H9 (cell line): ENCODE results near the gene LYPD6. TPM values are rescaled to one million over a fixed set of nuclear protein-coding genes. Genes with fewer than 3 reads are reported as not detected.

Experiments used
- DNase-seq: peaks from one replicate; pipeline ENCODE4 v3.0.0-alpha.2; 2017
- H2AFZ ChIP-seq: one replicate; pipeline ENCODE4 v1.6.1; 2013; ENCODE audit warnings: mild to moderate bottlenecking, low read length, control low read depth, moderate library complexity
- H2AK5ac ChIP-seq: 2 replicates; pipeline ENCODE4 v1.6.1; 2013; ENCODE audit warnings: low read length, control low read depth, mixed read lengths; ENCODE audit not compliant: insufficient read length
- H2BK120ac ChIP-seq: one replicate; pipeline ENCODE4 v1.6.1; 2013; ENCODE audit warnings: low read depth, mild to moderate bottlenecking, low read length, control low read depth, inconsistent platforms; ENCODE audit not compliant: poor library complexity, severe bottlenecking
- H2BK12ac ChIP-seq: 2 replicates; pipeline ENCODE4 v1.6.1; 2013; ENCODE audit warnings: low read length, control low read depth, mixed read lengths, low read depth; ENCODE audit not compliant: insufficient read length
- H2BK15ac ChIP-seq: 2 replicates; pipeline ENCODE4 v1.6.1; 2013; ENCODE audit warnings: low read depth, low read length, control low read depth
- H2BK20ac ChIP-seq: one replicate; pipeline ENCODE4 v1.6.1; 2013; ENCODE audit warnings: low read depth, mild to moderate bottlenecking, low read length, control low read depth, inconsistent platforms; ENCODE audit not compliant: poor library complexity, severe bottlenecking
- H2BK5ac ChIP-seq: 2 replicates; pipeline ENCODE4 v1.6.1; 2013; ENCODE audit warnings: low read length, control low read depth, mixed read lengths; ENCODE audit not compliant: insufficient read length
- H3K14ac ChIP-seq: 2 replicates; pipeline ENCODE4 v1.6.1; 2013; ENCODE audit warnings: low read length, control low read depth; ENCODE audit not compliant: insufficient read depth
- H3K18ac ChIP-seq: 2 replicates; pipeline ENCODE4 v1.6.1; 2013; ENCODE audit warnings: low read depth, mild to moderate bottlenecking, mixed read lengths, low read length, control low read depth; ENCODE audit not compliant: insufficient read length
- H3K23ac ChIP-seq: 2 replicates; pipeline ENCODE4 v1.6.1; 2013; ENCODE audit warnings: low read length, control low read depth, mixed read lengths, low read depth; ENCODE audit not compliant: insufficient read length
- H3K23me2 ChIP-seq: 2 replicates; pipeline ENCODE4 v1.6.1; 2013; ENCODE audit warnings: low read depth, mild to moderate bottlenecking, mixed read lengths, low read length, control low read depth; ENCODE audit not compliant: insufficient read length, poor library complexity, severe bottlenecking
- H3K27ac ChIP-seq: 2 replicates; pipeline ENCODE4 v1.5.1; 2013; ENCODE audit warnings: low read length, control low read depth, mixed read lengths, low read depth; ENCODE audit not compliant: insufficient read length
- H3K27me3 ChIP-seq: 2 replicates; pipeline ENCODE4 v1.6.1; 2013; ENCODE audit warnings: low read length, control low read depth, inconsistent platforms; ENCODE audit not compliant: insufficient read depth
- H3K4ac ChIP-seq: 2 replicates; pipeline ENCODE4 v1.6.1; 2013; ENCODE audit warnings: low read depth, mild to moderate bottlenecking, control low read depth, inconsistent platforms, low read length, moderate library complexity
- H3K4me1 ChIP-seq: 2 replicates; pipeline ENCODE4 v1.6.1; 2013; ENCODE audit warnings: low read length, control low read depth, inconsistent platforms; ENCODE audit not compliant: insufficient read depth
- H3K4me2 ChIP-seq: 2 replicates; pipeline ENCODE4 v1.6.1; 2013; ENCODE audit warnings: low read length, control low read depth, mixed read lengths; ENCODE audit not compliant: insufficient read length, insufficient read depth
- H3K56ac ChIP-seq: 2 replicates; pipeline ENCODE4 v1.6.1; 2013; ENCODE audit warnings: low read depth, mild to moderate bottlenecking, mixed read lengths, low read length, control low read depth; ENCODE audit not compliant: insufficient read length
- H3K79me1 ChIP-seq: 2 replicates; pipeline ENCODE4 v1.6.1; 2013; ENCODE audit warnings: low read depth, mild to moderate bottlenecking, moderate library complexity, low read length, control low read depth, inconsistent platforms; ENCODE audit not compliant: insufficient read depth, poor library complexity, severe bottlenecking
- H3K79me2 ChIP-seq: 2 replicates; pipeline ENCODE4 v1.6.1; 2013; ENCODE audit warnings: low read length, control low read depth, inconsistent platforms; ENCODE audit not compliant: insufficient read depth
- H3K9ac ChIP-seq: 2 replicates; pipeline ENCODE4 v1.6.1; 2013; ENCODE audit warnings: low read length, control low read depth, mixed read lengths; ENCODE audit not compliant: insufficient read length; ENCODE audit errors: extremely low read depth
- H3K9me3 ChIP-seq: one replicate; pipeline ENCODE4 v1.6.1; 2013; ENCODE audit warnings: low read depth, low read length, inconsistent platforms; ENCODE audit not compliant: control insufficient read depth
- H3T11ph ChIP-seq: one replicate; pipeline ENCODE4 v1.6.1; 2013; ENCODE audit warnings: mild to moderate bottlenecking, low read length, control low read depth, inconsistent platforms
- H4K20me1 ChIP-seq: one replicate; pipeline ENCODE4 v1.6.1; 2013; ENCODE audit not compliant: control insufficient read depth, insufficient read length, insufficient read depth
- H4K5ac ChIP-seq: 2 replicates; pipeline ENCODE4 v1.6.1; 2013; ENCODE audit warnings: low read depth, mild to moderate bottlenecking, mixed read lengths, low read length, control low read depth; ENCODE audit not compliant: insufficient read length
- H4K8ac ChIP-seq: replicated peaks from 2 replicates; pipeline ENCODE4 v1.6.1; 2013; ENCODE audit warnings: low read length, control low read depth, mixed read lengths, low read depth; ENCODE audit not compliant: insufficient read length
- H4K91ac ChIP-seq: 2 replicates; pipeline ENCODE4 v1.6.1; 2013; ENCODE audit warnings: low read depth, mild to moderate bottlenecking, moderate library complexity, mixed read lengths, low read length, control low read depth; ENCODE audit not compliant: insufficient read length
- H3K27ac Mint-ChIP-seq, 3 experiments: 2 replicates in 2 of 3; 3 replicates in 1 of 3; pipeline ENCODE4 v1.8.0; 2020 to 2021; ENCODE audit warnings: mixed read lengths in 3 of 3, mild to moderate bottlenecking in 1 of 3, moderate library complexity in 1 of 3
- H3K27me3 Mint-ChIP-seq: 2 replicates; pipeline ENCODE4 v1.8.0; 2021; ENCODE audit warnings: low read depth, mild to moderate bottlenecking, moderate library complexity, mixed read lengths
- H3K36me3 Mint-ChIP-seq, 3 experiments: 2 replicates in 2 of 3; 3 replicates in 1 of 3; pipeline ENCODE4 v1.8.0; 2020 to 2021; ENCODE audit warnings: low read depth in 3 of 3, mixed read lengths in 3 of 3; ENCODE audit not compliant: insufficient read depth in 1 of 3
- H3K4me1 Mint-ChIP-seq, 2 experiments: 2 replicates each; pipeline ENCODE4 v1.8.0; 2020; ENCODE audit warnings: mixed read lengths in 2 of 2
- H3K4me3 Mint-ChIP-seq, 2 experiments: 2 replicates in 1 of 2; 3 replicates in 1 of 2; pipeline ENCODE4 v1.8.0; 2020 to 2021; ENCODE audit warnings: mild to moderate bottlenecking in 2 of 2, mixed read lengths in 2 of 2, moderate library complexity in 1 of 2
- H3K9me3 Mint-ChIP-seq, 2 experiments: 2 replicates in 1 of 2; 3 replicates in 1 of 2; pipeline ENCODE4 v1.8.0; 2020; ENCODE audit warnings: mild to moderate bottlenecking in 2 of 2, mixed read lengths in 2 of 2, moderate library complexity in 1 of 2
- WGBS: extraction: QIAGEN DNeasy Blood & Tissue Kit; methylation state at CpG from one replicate; pipeline ENCODE4 v1.1.7; 2013; ENCODE audit warnings: missing lambda C conversion rate, low lambda C conversion rate, mixed read lengths; ENCODE audit not compliant: insufficient read length; ENCODE audit errors: extremely low coverage; 5-methylcytosine and 5-hydroxymethylcytosine counted together
- total RNA-seq: library from RNA; stranded (reverse); gene quantifications from 2 replicates; pipeline ENCODE4 v1.2.1, GENCODE V29; 2021
- TF ChIP-seq, protein P1 (sequence below): fragments of 200-600 bp; sonication (generic); conservative IDR thresholded peaks from 3 replicates; pipeline ENCODE4 v1.8.0; 2021; ENCODE audit warnings: antibody characterized with exemption, mild to moderate bottlenecking

LYPD6 gene
- total RNA-seq, 1 experiment from 2014 or later: 3.0 TPM

DNA sequence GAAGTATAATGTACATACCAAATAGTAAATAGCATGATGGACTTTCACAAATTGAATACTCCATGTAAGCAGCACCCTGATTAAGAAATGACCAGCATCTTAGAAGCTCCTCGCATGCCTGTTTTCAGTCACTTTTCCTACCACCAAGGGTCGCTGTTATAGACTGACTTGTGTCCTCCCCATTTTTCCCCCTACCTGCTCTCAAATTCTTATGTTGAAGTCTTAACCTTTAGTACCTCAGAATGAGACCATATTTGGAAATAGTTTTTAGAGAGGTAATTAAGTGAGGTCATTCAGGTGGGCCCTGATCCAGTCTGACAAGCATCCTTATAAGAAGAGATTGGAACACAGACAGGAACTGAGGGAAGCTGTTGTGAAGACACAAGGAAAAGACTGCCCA is 125.9 kb downstream of the LYPD6 start:
- Histone ChIP-seq H2AFZ (no peak overlapping the region), H3K4me2 (no peak overlapping the region), H4K5ac (no peak overlapping the region), H3K18ac (no peak overlapping the region), H3K27ac (no peak overlapping the region), H3K27me3 (peaks cover 5% of the 10 kb centered on the region; the same call in 1 of the 2 replicates), H2AK5ac (no peak overlapping the region), H3K79me1 (no peaks in the 10 kb centered on the region), H3K4me1 (no peaks in the 10 kb centered on the region; the same call in 1 of the 2 replicates), H2BK12ac (no peak overlapping the region), H4K91ac (no peak overlapping the region), H2BK20ac (no peak overlapping the region), H4K8ac (no peak overlapping the region), H3K79me2 (no peaks in the 10 kb centered on the region), H3K4ac (no peak overlapping the region), H3K56ac (no peak overlapping the region), H3K23ac (no peak overlapping the region), H2BK5ac (no peak overlapping the region), H3K9me3 (no peaks in the 10 kb centered on the region), H3T11ph (no peak overlapping the region), H2BK120ac (no peak overlapping the region), H3K9ac (no peak overlapping the region), H3K23me2 (peaks cover 3% of the 10 kb centered on the region), H2BK15ac (no peak overlapping the region), H3K14ac (no peak overlapping the region), H4K20me1 (no peaks in the 10 kb centered on the region)
- Mint-ChIP-seq H3K36me3 (peaks cover 5 to 22% (median 9%) of the 10 kb centered on the region in 3 experiments; a peak in 5 of 7 replicates), H3K27ac (no peak overlapping the region), H3K27me3 (peaks cover 2% of the 10 kb centered on the region), H3K4me3 (no peak overlapping the region), H3K9me3 (peaks cover 16 to 19% of the 10 kb centered on the region in 2 experiments), H3K4me1 (peaks cover 8% of the 10 kb centered on the region in 2 experiments)
- DNase-seq: no peak
- TF ChIP-seq, protein P1, sequence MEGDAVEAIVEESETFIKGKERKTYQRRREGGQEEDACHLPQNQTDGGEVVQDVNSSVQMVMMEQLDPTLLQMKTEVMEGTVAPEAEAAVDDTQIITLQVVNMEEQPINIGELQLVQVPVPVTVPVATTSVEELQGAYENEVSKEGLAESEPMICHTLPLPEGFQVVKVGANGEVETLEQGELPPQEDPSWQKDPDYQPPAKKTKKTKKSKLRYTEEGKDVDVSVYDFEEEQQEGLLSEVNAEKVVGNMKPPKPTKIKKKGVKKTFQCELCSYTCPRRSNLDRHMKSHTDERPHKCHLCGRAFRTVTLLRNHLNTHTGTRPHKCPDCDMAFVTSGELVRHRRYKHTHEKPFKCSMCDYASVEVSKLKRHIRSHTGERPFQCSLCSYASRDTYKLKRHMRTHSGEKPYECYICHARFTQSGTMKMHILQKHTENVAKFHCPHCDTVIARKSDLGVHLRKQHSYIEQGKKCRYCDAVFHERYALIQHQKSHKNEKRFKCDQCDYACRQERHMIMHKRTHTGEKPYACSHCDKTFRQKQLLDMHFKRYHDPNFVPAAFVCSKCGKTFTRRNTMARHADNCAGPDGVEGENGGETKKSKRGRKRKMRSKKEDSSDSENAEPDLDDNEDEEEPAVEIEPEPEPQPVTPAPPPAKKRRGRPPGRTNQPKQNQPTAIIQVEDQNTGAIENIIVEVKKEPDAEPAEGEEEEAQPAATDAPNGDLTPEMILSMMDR: peak; percentile 56; the same call in 2 of the 3 replicates
- no CpG with 5 or more reads among the region's 2 CpGs for WGBS
